Left lobe of liver (tissue), 2 donors: ENCODE measurements around the gene USP37. TPM values are rescaled to one million over a fixed set of nuclear protein-coding genes. Genes with fewer than 3 reads are reported as not detected.

Experiments used
- ATAC-seq: fragments of 200-7000 bp; cut with Tn5 transposase; one replicate; pipeline ENCODE4 v1.9.1; 2020; ENCODE audit warnings: mild to moderate bottlenecking, moderate library complexity
- DNase-seq: peaks from one replicate; pipeline ENCODE4 v3.0.0-alpha.2; 2020; ENCODE audit warnings: low spot score
- total RNA-seq: library from RNA; stranded (reverse); gene quantifications from one replicate; pipeline ENCODE4 v1.2.1, GENCODE V29; 2021
- donor health status: DM: no; HTN: no; CAD: no; lungs with moderate emphysema.
- donor health status: DM: no; HTN: yes; CAD: no.

Gene USP37
- total RNA-seq, 1 donor from 2014 or later = 4.8 TPM

DNA sequence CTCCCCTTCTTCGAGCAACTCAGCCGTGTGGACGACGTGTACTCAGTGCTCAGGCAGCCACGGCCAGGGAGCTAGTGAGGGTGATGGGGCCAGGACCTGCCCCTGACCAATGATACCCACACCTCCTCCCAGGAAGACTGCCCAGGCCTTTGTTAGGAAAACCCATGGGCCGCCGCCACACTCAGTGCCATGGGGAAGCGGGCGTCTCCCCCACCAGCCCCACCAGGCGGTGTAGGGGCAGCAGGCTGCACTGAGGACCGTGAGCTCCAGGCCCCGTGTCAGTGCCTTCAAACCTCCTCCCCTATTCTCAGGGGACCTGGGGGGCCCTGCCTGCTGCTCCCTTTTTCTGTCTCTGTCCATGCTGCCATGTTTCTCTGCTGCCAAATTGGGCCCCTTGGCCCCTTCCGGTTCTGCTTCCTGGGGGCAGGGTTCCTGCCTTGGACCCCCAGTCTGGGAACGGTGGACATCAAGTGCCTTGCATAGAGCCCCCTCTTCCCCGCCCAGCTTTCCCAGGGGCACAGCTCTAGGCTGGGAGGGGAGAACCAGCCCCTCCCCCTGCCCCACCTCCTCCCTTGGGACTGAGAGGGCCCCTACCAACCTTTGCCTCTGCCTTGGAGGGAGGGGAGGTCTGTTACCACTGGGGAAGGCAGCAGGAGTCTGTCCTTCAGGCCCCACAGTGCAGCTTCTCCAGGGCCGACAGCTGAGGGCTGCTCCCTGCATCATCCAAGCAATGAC is 163.6 kb downstream of the USP37 start:
- DNase-seq (no peak), ATAC-seq (no peak)

DNA sequence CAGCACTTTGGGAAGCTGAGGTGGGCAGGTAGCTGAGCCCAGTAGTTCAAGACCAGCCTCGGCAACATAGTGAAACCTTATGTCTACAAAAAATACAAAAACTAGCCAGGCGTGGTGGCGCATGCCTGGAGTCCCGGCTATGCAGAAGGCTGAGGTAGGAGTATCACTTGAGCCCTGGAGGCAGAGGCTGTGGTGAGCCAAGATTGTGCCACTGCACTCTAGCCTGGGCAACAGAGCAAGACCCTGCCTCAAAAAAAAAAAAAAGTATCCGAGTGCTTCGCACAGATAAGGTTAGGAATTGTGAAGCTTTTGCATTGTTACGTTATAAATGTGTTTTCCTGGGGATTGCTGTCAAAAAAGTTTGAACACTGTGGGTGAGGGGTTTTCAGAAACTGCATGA is 164.3 kb downstream of the USP37 start:
- ATAC-seq = no peak

DNA sequence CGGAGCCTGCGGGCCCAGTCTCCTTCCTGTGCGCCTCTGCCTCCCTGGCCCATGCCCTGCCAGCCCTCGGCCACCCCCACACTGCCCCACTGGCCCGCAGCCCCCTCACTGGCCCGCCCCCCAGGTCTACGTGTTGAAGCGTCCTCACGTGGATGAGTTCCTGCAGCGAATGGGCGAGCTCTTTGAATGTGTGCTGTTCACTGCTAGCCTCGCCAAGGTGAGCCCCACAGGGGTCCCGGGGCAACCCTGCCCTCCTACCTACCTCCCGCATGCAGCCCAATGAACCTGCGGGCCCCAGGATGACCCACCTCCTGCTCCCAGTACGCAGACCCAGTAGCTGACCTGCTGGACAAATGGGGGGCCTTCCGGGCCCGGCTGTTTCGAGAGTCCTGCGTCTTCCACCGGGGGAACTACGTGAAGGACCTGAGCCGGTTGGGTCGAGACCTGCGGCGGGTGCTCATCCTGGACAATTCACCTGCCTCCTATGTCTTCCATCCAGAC is 165.2 kb downstream of the USP37 start:
- ATAC-seq (no peak), DNase-seq (no peak)

More for the DNA sequence above, 164.3 kb downstream of the USP37 start:
- DNase-seq = no peak

DNA sequence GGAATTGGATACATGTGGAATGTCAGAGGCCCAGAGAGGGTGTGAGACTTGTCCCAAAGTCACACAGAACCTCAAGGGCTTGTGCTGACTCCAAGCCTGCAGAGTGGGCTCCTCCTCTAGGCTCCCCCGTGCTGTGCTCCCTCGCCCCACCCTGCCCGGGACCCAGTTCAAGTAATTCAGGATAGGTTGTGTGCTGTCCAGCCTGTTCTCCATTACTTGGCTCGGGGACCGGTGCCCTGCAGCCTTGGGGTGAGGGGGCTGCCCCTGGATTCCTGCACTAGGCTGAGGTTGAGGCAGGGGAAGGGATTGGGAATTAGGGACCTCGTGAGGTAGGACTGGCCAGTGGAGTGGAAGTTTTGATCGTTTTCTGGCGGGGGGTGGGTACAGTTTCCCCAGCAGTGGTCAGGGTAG is 165.7 kb downstream of the USP37 start:
- DNase-seq (no peak), ATAC-seq (no peak)

DNA sequence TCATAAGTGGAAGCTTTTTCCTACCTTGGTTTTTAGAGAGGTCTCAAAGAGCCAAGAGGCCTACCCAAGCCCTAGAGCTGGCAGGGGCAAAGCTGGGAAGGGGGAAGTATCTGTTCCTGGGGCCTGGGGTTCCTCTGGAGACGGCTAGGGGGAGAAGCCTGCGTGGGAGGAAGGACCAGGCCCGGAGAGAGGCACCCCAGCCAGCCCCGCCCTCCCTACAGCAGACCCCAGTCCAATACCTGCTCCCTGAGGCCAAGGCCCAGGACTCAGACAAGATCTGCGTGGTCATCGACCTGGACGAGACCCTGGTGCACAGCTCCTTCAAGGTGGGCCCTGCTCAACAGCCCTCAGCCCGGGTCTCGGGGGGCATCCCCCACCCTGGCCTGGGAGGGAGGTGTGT is 166.3 kb downstream of the USP37 start:
- no peak for ATAC-seq
- no peak for DNase-seq

DNA sequence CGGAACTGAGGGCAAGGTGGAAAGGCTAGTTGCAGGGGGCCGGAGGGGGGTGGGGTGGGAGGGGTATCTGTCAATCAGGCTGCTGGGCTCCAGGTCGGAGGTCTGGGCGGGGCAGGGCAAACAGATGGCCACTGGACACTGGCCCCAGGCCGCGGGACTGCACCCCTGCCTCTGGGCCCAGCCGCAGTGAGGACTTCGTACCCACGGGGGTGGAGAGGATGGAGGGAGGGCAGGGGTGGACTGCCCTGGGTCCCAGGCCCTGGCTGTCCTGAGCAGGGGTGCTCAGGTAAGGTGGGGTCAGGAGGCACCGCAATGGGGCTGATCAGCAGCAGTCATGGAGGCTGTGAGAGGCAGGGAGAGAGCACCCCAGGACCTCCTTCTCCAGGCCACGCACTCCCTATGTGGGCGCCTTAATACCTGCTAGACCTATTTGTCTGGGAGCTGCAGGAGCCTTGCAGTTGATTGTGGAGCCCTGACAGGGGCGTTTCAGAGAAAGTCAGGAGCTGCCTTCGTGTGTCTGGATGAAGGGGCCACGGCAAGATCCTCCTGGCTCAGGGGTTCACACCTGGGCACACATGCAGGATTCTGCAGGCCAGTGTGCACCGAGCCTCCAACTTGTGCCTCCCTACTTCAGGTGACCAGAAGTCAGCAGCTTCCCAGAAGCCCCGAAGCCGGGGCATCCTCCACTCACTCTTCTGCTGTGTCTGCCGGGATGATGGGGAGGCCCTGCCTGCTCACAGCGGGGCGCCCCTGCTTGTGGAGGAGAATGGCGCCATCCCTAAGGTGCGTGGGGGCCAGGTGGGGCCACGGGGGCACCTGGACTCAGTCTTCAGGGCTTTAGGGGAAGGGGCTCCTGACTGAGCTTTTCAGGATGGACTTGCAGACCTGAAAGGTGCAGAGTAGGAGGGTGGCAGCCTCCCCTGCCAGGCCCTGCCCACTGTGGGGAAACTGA is 166.9 kb downstream of the USP37 start:
- ATAC-seq (peak; percentile 50), DNase-seq (peak; percentile 98)

Other genes with a start within 250 kb of the USP37 start
- not detected for gene CATIP, start 211.5 kb downstream of the USP37 start, total RNA-seq
- gene SLC11A1, start 186.1 kb downstream of the USP37 start, total RNA-seq = 3.3 TPM
- 105 TPM for gene CTDSP1, start 168.5 kb downstream of the USP37 start, total RNA-seq
- 2.6 TPM for gene VIL1, start 149.2 kb downstream of the USP37 start, total RNA-seq
- gene CNOT9, start 488 bp upstream of the USP37 start, total RNA-seq = 14.1 TPM
- 0.43 TPM for gene PLCD4, start 39.5 kb upstream of the USP37 start, total RNA-seq
- gene ZNF142, start 91.3 kb upstream of the USP37 start, total RNA-seq = 9.8 TPM
- gene BCS1L, start 91.3 kb upstream of the USP37 start, total RNA-seq = 38.7 TPM
- 9.0 TPM for gene RNF25, start 103.7 kb upstream of the USP37 start, total RNA-seq
- gene STK36, start 103.7 kb upstream of the USP37 start, total RNA-seq = 16.0 TPM
- 7.4 TPM for gene TTLL4, start 142.5 kb upstream of the USP37 start, total RNA-seq
- gene CYP27A1, start 213.8 kb upstream of the USP37 start, total RNA-seq = 263 TPM